HepG2 (cell line): Measurements from ENCODE around the gene RIMBP2. TPM values are rescaled to one million over a fixed set of nuclear protein-coding genes. Genes with fewer than 3 reads are reported as not detected.

Experiments used
- ATAC-seq: fragments of 200-7000 bp; cut with Tn5 transposase; 3 replicates; pipeline ENCODE4 v1.9.1; 2020; ENCODE audit warnings: mild to moderate bottlenecking, moderate library complexity
- BruUV-seq: library from RNA; stranded (reverse); fragments of 400-500 nt; replicated peaks from 2 replicates; lab custom pipeline; 2021; lab: Mats Ljungman, UMichigan
- CTCF ChIA-PET: fragments of 300-600 bp; formaldehyde crosslinking; extraction: SDS; loops from one replicate; lab custom pipeline; 2021; ENCODE audit warnings: low total read pairs, inconsistent platforms, low intra/inter-chr PET ratio; lab: Yijun Ruan, JAX
- POLR2A ChIA-PET: fragments of 350-600 bp; sonication (Branson Sonifier 250); formaldehyde crosslinking; loops from one replicate; lab custom pipeline; 2020; ENCODE audit warnings: antibody characterized with exemption, inconsistent platforms; lab: Yijun Ruan, JAX
- DNase-seq: peaks from one replicate; pipeline ENCODE4 v3.0.0-alpha.2; 2015; ENCODE audit warnings: low spot score
- FAIRE-seq: peaks from 3 replicates; lab custom pipeline; 2011; peaks lifted over from hg19 to GRCh38; lab: Jason Lieb, UNC
- H2AFZ ChIP-seq: one replicate; pipeline ENCODE4 v1.6.1; 2011; ENCODE audit warnings: low read length, inconsistent platforms
- H3K27ac ChIP-seq: fragments of 300-600 bp; 3 replicates; pipeline ENCODE4 v1.8.0; 2011; ENCODE audit warnings: mixed run types, mild to moderate bottlenecking, mixed read lengths, low read length, inconsistent platforms; ENCODE audit not compliant: insufficient read depth; ENCODE audit errors: extremely low read length
- H3K27me3 ChIP-seq, 2 experiments: fragments of 200-600 bp in 1 of 2; 2 replicates in 1 of 2; 3 replicates in 1 of 2; pipeline versions ENCODE4 v1.6.0 to v1.8.0; 2011; ENCODE audit warnings: low read length in 2 of 2, mild to moderate bottlenecking in 2 of 2, moderate library complexity in 2 of 2, inconsistent platforms in 1 of 2; ENCODE audit not compliant: insufficient read depth in 2 of 2, control insufficient read depth in 1 of 2
- H3K36me3 ChIP-seq, 2 experiments: fragments of 200-600 bp in 1 of 2; replicated peaks in 1 of 2; 2 replicates in 1 of 2; 3 replicates in 1 of 2; pipeline versions ENCODE4 v1.5.1 to v1.8.0; 2011; ENCODE audit warnings: low read length in 2 of 2, inconsistent platforms in 1 of 2; ENCODE audit not compliant: insufficient read depth in 2 of 2, control insufficient read depth in 1 of 2
- H3K4me1 ChIP-seq: 2 replicates; pipeline ENCODE4 v1.5.1; 2012; ENCODE audit warnings: low read length, inconsistent platforms; ENCODE audit not compliant: insufficient read depth
- H3K4me2 ChIP-seq: 2 replicates; pipeline ENCODE4 v1.6.0; 2011; ENCODE audit warnings: low read depth, low read length, inconsistent platforms
- H3K4me3 ChIP-seq, 3 experiments: fragments of 200-600 bp in 1 of 3; sonication (generic), shearing (Covaris generic) in 1 of 3; replicated peaks in 1 of 3; 2 replicates each; pipeline ENCODE4 v1.5.1; 2011 to 2016; ENCODE audit warnings: low read length in 3 of 3, inconsistent platforms in 2 of 3, low read depth in 2 of 3, mild to moderate bottlenecking in 2 of 3, control low read depth in 1 of 3, mixed read lengths in 1 of 3; ENCODE audit not compliant: insufficient read depth in 1 of 3
- H3K79me2 ChIP-seq: one replicate; pipeline ENCODE4 v1.6.1; 2011; ENCODE audit warnings: low read length, inconsistent platforms; ENCODE audit not compliant: insufficient read depth
- H3K9ac ChIP-seq: 2 replicates; pipeline ENCODE4 v1.6.0; 2011; ENCODE audit warnings: mild to moderate bottlenecking, low read depth, low read length, inconsistent platforms; ENCODE audit not compliant: insufficient read depth
- H3K9me3 ChIP-seq: 2 replicates; pipeline ENCODE4 v1.5.1; 2012; ENCODE audit warnings: mild to moderate bottlenecking, low read length
- H4K20me1 ChIP-seq: 2 replicates; pipeline ENCODE4 v1.6.0; 2011; ENCODE audit warnings: inconsistent platforms, mild to moderate bottlenecking, low read length, moderate library complexity; ENCODE audit not compliant: insufficient read depth
- DNMT1 ChIP-seq: sonication (generic); formaldehyde crosslinking; IDR thresholded peaks from 2 replicates; pipeline ENCODE4 v1.5.1; 2020; ENCODE audit warnings: mild to moderate bottlenecking, missing genetic modification reagents
- FOXP4 ChIP-seq: sonication (generic); formaldehyde crosslinking; IDR thresholded peaks from 2 replicates; pipeline ENCODE4 v1.4.0; 2020; ENCODE audit warnings: missing genetic modification reagents
- HNRNPLL ChIP-seq: fragments of 200-400 bp; formaldehyde crosslinking; IDR thresholded peaks from 2 replicates; pipeline ENCODE4 v1.6.1; 2017; ENCODE audit warnings: mild to moderate bottlenecking, low read depth, low read length; ENCODE audit not compliant: poor library complexity, severe bottlenecking
- NPAS2 ChIP-seq: sonication (generic); formaldehyde crosslinking; IDR thresholded peaks from 2 replicates; pipeline ENCODE4 v1.8.0; 2022; ENCODE audit warnings: mild to moderate bottlenecking, missing genetic modification reagents, borderline replicate concordance
- SMARCC2 ChIP-seq: fragments of 450-650 bp; IDR thresholded peaks from 2 replicates; pipeline ENCODE4 v1.6.1; 2017; ENCODE audit warnings: antibody characterized with exemption, mild to moderate bottlenecking
- SOX13 ChIP-seq, 3 experiments: fragments of 450-650 bp in 1 of 3; sonication (generic) in 1 of 3; formaldehyde crosslinking in 1 of 3; IDR thresholded peaks in 2 of 3; conservative IDR thresholded peaks in 1 of 3; 2 replicates each; pipeline versions ENCODE4 v1.5.0 to v1.6.1; 2016 to 2020; ENCODE audit warnings: antibody characterized with exemption in 1 of 3, mild to moderate bottlenecking in 1 of 3, missing compliant biosample characterization in 1 of 3, missing genetic modification reagents in 1 of 3, moderate library complexity in 1 of 3
- SRSF1 ChIP-seq: fragments of 200-400 bp; formaldehyde crosslinking; optimal IDR thresholded peaks from 2 replicates; pipeline ENCODE3; 2017; ENCODE audit warnings: mild to moderate bottlenecking, low read depth, low read length, moderate library complexity
- ZMAT3 ChIP-seq: sonication (generic); formaldehyde crosslinking; conservative IDR thresholded peaks from 2 replicates; pipeline ENCODE4 v1.7.0; 2021; ENCODE audit warnings: missing genetic modification reagents
- ZNF280B ChIP-seq: sonication (generic); formaldehyde crosslinking; IDR thresholded peaks from 2 replicates; pipeline ENCODE4 v1.5.0; 2020; ENCODE audit warnings: missing genetic modification reagents, mild to moderate bottlenecking, borderline replicate concordance
- ZNF33A ChIP-seq: sonication (generic); formaldehyde crosslinking; IDR thresholded peaks from 2 replicates; pipeline ENCODE4 v1.5.1; 2020; ENCODE audit warnings: missing genetic modification reagents, mild to moderate bottlenecking, moderate library complexity, borderline replicate concordance
- ZNF383 ChIP-seq: sonication (generic); formaldehyde crosslinking; IDR thresholded peaks from 2 replicates; pipeline ENCODE4 v1.4.0; 2020; ENCODE audit warnings: missing genetic modification reagents, mild to moderate bottlenecking, borderline replicate concordance
- ZNF451 ChIP-seq: sonication (generic); formaldehyde crosslinking; IDR thresholded peaks from 2 replicates; pipeline ENCODE4 v1.5.0; 2020; ENCODE audit warnings: mild to moderate bottlenecking, missing genetic modification reagents
- ZNF790 ChIP-seq: sonication (generic); formaldehyde crosslinking; IDR thresholded peaks from 2 replicates; pipeline ENCODE4 v1.8.0; 2022; ENCODE audit warnings: missing genetic modification reagents, mild to moderate bottlenecking, borderline replicate concordance
- WGBS: methylation state at CpG from one replicate; pipeline ENCODE4 v1.1.6; 2017; ENCODE audit warnings: low lambda C conversion rate; 5-methylcytosine and 5-hydroxymethylcytosine counted together
- in situ Hi-C: cut with HindIII; loops from 2 replicates; pipeline ENCODE4 v1.10.0; 2017; ENCODE audit warnings: low pct_unique_long_range_greater_than_20kb; ENCODE audit not compliant: extremely low pct_ligation_motif_present
- intact Hi-C: fragments of 100-400 bp; cut with micrococcal nuclease; formaldehyde crosslinking; loops from one replicate; pipeline ENCODE4 v1.10.0; 2022; ENCODE audit not compliant: unreplicated experiment
- polyA plus RNA-seq, 8 experiments: library from polyadenylated mRNA; depleted of rRNA in 3 of 8; stranded (reverse) in 7 of 8; unstranded in 1 of 8; fragments of >200 nt; fragmentation: Illumina TruSeq in 4 of 8; extraction: Trizol in 4 of 8; gene quantifications; 2 replicates each; pipeline versions ENCODE4 v1.2.1 to v1.2.3, GENCODE V29; 2011 to 2016; ENCODE audit warnings: low read depth in 4 of 8, missing spikeins in 1 of 8, mixed read lengths in 1 of 8; ENCODE audit not compliant: insufficient read depth in 1 of 8
- total RNA-seq, 5 experiments: library from RNA; depleted of rRNA; stranded (reverse); fragments of >200 nt; fragmentation: Illumina TruSeq; extraction: Trizol; gene quantifications; 2 replicates each; pipeline ENCODE4 v1.2.3, GENCODE V29; 2016; ENCODE audit warnings: low read depth in 1 of 5
- TF ChIP-seq, protein P1 (sequence below): sonication (generic); formaldehyde crosslinking; IDR thresholded peaks from 2 replicates; pipeline ENCODE4 v1.8.0; 2022; ENCODE audit warnings: mild to moderate bottlenecking, missing genetic modification reagents; ENCODE audit not compliant: insufficient replicate concordance
- TF ChIP-seq, protein P2 (sequence below): sonication (generic); formaldehyde crosslinking; IDR thresholded peaks from 2 replicates; pipeline ENCODE4 v1.5.0; 2020; ENCODE audit warnings: mild to moderate bottlenecking, missing genetic modification reagents

The RIMBP2 gene
- total and polyA plus RNA-seq, 2 of the 13 experiments (the other 11 are each of a cell fraction or from before 2014, with no cell fraction given), result 0.03 TPM; not detected in 1

DNA sequence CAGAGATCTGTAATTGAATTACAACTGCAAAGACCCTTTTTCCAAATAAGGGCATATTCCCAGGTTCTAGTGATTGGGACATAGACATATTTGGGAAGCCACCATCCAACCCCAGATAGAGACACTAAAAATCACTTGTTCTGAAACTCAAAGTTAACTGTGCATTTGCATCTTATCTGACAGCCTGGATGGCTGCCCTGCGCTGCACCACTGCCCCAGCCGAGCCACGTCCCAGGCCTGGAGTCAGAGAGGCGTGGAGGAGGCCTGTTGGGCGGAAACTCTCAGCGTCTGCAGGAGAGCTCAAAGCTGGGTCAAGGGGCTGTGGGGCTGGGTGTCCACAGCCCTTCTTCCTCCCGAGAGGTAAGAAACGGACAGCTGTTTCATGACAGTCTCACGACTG lies 124.4 kb downstream of the RIMBP2 start (continued):
- TF ChIP-seq NPAS2 (no peak), ZNF280B (CRISPR knock-in tag) (no peak), FOXP4 (no peak)

DNA sequence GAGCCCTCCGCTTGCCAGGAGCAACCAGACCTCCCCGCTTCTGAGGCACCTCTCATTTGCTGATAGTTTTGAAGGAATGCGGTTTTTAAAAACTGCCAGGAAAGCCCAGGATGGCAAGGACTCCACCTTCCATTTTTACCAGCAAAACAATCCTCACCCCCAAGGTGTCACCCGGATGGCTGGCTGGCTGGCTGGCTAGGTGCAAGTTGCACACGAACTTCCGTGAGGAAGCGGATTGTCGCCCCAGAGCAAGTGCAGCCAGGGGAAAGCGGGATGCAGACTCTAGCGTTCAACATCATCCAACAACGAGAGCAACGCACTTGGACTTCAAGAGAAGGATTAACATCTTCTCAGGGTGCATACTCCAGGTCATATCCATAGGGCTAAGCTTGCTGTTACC lies 125.4 kb downstream of the RIMBP2 start:
- Histone ChIP-seq H3K4me2 (no peak overlapping the region), H3K36me3 (no peaks in the 10 kb centered on the region), H3K9me3 (no peaks in the 10 kb centered on the region), H3K27me3 (peaks cover 2 to 30% of the 10 kb centered on the region in 2 experiments; a peak in 3 of 5 replicates), H3K9ac (no peak overlapping the region), H3K79me2 (no peaks in the 10 kb centered on the region), H3K4me3 (no peak overlapping the region), H3K4me1 (no peaks in the 10 kb centered on the region), H3K27ac (no peak overlapping the region), H4K20me1 (no peaks in the 10 kb centered on the region), H2AFZ (no peak overlapping the region)
- BruUV-seq, result no TSS peak
- in situ Hi-C loops, result no loop called here
- CTCF ChIA-PET, result no interaction called here
- FAIRE-seq (no peak), ATAC-seq (no peak), DNase-seq (no peak)
- POLR2A ChIA-PET, result no interaction called here
- WGBS, result 23% methylated on average over 9 of the region's 12 CpGs
- intact Hi-C loops, result no loop called here
- TF ChIP-seq ZMAT3 (no peak), DNMT1 (CRISPR knock-in tag) (no peak), SOX13 (IDR thresholded peaks at IDR 0.05) (no peak), SOX13 (CRISPR knock-in tag; conservative IDR thresholded peaks at IDR 0.05 in 1 of 2, IDR thresholded peaks at IDR 0.05 in 1 of 2) (no peak), ZNF33A (CRISPR knock-in tag) (no peak), HNRNPLL (no peak), SRSF1 (no peak), ZNF451 (CRISPR knock-in tag) (no peak), ZNF790 (CRISPR knock-in tag) (no peak), ZNF383 (CRISPR knock-in tag) (no peak), SMARCC2 (no peak)
- TF ChIP-seq, protein P1, sequence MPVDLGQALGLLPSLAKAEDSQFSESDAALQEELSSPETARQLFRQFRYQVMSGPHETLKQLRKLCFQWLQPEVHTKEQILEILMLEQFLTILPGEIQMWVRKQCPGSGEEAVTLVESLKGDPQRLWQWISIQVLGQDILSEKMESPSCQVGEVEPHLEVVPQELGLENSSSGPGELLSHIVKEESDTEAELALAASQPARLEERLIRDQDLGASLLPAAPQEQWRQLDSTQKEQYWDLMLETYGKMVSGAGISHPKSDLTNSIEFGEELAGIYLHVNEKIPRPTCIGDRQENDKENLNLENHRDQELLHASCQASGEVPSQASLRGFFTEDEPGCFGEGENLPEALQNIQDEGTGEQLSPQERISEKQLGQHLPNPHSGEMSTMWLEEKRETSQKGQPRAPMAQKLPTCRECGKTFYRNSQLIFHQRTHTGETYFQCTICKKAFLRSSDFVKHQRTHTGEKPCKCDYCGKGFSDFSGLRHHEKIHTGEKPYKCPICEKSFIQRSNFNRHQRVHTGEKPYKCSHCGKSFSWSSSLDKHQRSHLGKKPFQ (CRISPR knock-in tag), result no peak
- TF ChIP-seq, protein P2, sequence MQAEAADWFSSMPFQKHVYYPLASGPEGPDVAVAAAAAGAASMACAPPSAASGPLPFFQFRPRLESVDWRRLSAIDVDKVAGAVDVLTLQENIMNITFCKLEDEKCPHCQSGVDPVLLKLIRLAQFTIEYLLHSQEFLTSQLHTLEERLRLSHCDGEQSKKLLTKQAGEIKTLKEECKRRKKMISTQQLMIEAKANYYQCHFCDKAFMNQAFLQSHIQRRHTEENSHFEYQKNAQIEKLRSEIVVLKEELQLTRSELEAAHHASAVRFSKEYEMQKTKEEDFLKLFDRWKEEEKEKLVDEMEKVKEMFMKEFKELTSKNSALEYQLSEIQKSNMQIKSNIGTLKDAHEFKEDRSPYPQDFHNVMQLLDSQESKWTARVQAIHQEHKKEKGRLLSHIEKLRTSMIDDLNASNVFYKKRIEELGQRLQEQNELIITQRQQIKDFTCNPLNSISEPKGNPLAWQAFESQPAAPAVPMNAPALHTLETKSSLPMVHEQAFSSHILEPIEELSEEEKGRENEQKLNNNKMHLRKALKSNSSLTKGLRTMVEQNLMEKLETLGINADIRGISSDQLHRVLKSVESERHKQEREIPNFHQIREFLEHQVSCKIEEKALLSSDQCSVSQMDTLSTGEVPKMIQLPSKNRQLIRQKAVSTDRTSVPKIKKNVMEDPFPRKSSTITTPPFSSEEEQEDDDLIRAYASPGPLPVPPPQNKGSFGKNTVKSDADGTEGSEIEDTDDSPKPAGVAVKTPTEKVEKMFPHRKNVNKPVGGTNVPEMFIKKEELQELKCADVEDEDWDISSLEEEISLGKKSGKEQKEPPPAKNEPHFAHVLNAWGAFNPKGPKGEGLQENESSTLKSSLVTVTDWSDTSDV (CRISPR knock-in tag), result no peak
